ENCODE data around the gene SLK.

SLK gene

DNA sequence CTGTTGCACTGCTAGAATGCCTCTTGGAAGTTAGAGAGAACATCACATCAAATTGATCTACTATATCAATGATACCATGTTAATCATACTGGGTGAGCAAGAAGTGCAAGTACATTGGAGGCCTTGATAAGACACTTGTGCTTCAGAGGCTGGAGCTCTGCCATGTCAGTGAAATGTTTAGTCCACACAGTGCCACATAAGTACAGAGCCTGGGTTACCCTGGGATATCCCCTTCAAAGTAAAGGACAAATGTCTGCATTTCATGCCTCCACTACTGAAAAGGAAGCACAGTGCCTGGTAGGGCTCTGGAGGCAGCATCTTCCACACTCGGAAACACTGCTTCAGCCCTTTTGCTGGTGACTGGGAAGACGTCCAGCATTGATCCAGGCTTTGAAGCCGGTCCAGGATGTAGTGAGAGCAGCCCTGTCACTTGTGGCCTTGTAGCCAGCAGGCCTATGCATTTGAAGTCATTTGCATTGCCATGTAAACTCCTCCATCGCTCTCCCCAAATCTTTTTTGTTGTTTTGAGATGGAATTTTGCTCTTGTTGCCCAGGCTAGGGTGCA is 33.3 kb upstream of the SLK start:
- Histone ChIP-seq H3K36me3 (no peaks in the 10 kb centered on the region), H3K4me1 (no peaks in the 10 kb centered on the region), H3K4me3 (no peak overlapping the region), H3K9me3 (no peaks in the 10 kb centered on the region), H3K27ac (no peak overlapping the region), H3K27me3 (no peaks in the 10 kb centered on the region)
- intact Hi-C loops (cut with DNase I; ENCODE audit: low total_unique reads): no loop called here
- DNase-seq: no peak
- TF ChIP-seq, protein P1, sequence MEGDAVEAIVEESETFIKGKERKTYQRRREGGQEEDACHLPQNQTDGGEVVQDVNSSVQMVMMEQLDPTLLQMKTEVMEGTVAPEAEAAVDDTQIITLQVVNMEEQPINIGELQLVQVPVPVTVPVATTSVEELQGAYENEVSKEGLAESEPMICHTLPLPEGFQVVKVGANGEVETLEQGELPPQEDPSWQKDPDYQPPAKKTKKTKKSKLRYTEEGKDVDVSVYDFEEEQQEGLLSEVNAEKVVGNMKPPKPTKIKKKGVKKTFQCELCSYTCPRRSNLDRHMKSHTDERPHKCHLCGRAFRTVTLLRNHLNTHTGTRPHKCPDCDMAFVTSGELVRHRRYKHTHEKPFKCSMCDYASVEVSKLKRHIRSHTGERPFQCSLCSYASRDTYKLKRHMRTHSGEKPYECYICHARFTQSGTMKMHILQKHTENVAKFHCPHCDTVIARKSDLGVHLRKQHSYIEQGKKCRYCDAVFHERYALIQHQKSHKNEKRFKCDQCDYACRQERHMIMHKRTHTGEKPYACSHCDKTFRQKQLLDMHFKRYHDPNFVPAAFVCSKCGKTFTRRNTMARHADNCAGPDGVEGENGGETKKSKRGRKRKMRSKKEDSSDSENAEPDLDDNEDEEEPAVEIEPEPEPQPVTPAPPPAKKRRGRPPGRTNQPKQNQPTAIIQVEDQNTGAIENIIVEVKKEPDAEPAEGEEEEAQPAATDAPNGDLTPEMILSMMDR (IDR thresholded peaks at IDR 0.05): no peak

DNA sequence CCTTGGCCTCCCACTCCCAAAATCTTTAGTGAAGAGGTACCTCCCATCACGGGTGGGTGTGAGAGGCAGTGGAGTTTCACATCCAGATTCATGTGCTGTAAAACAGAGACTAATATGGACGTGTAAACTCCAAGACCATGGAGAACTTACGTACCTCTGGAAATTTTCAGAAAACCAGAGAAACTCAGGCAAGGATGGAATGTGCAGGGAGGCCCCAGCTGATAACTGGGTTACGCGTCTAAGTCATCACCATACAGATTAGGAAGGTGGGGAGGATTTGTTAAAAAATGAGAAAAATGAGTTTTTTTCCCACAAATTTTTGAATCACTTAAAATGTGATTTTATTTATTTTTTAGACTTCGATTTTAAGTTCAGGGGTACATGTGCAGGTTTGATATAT is 32.6 kb upstream of the SLK start:
- no peaks in the 10 kb centered on the region for H3K4me1 ChIP-seq
- H3K27me3 ChIP-seq: no peaks in the 10 kb centered on the region
- H3K36me3 ChIP-seq: no peaks in the 10 kb centered on the region
- H3K4me3 ChIP-seq: no peak overlapping the region
- no peaks in the 10 kb centered on the region for H3K9me3 ChIP-seq
- no peak overlapping the region for H3K27ac ChIP-seq
- intact Hi-C loops (cut with DNase I; ENCODE audit: low total_unique reads): no loop called here
- TF ChIP-seq, protein P1 (IDR thresholded peaks at IDR 0.05): no peak
- DNase-seq: no peak

DNA sequence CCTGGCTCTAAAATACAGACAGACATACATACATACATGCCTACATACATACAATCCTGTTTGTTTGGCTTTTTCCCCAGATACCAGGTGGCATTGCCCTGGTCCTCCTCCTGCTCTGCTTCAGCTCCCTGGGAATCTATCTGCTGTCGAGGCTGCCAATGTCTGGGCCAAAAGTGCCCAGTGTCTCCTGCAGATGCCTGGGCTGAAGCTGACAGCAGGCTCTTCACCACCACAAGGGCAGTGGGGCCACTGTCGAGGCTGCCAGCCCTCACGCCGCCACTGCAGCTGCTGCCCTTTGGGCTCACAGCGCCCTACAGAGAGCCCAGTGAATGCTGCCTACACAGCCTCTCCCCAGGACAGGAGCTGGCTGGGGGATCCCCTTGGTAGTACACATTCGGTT is 30.9 kb upstream of the SLK start:
- intact Hi-C loops (cut with DNase I; ENCODE audit: low total_unique reads): no loop called here
- Histone ChIP-seq H3K9me3 (no peaks in the 10 kb centered on the region), H3K36me3 (no peaks in the 10 kb centered on the region), H3K4me1 (no peaks in the 10 kb centered on the region), H3K27me3 (no peaks in the 10 kb centered on the region), H3K4me3 (no peak overlapping the region), H3K27ac (no peak overlapping the region)
- TF ChIP-seq, protein P1 (IDR thresholded peaks at IDR 0.05): no peak
- no peak for DNase-seq

DNA sequence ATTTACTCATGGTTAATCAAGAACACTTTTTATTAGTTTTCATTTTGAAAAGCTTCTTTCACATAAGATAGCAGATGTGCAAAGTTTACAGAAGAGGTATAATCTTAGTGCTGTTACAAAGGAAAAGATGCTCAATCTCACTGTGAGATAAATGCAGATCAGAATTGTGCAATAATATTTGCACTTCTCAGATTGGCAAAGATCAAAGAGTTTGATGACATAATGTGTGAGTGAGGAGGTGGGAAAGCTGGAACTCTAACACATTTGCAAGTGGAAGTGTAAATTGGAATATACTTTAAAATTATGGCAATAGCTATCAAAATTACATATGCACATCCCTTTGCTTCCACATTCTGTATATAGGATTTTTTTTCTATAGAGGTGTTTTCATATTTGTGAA is 27.4 kb upstream of the SLK start:
- intact Hi-C loops (cut with DNase I; ENCODE audit: low total_unique reads): no loop called here
- Histone ChIP-seq H3K36me3 (no peaks in the 10 kb centered on the region), H3K27ac (no peak overlapping the region), H3K4me1 (no peaks in the 10 kb centered on the region), H3K27me3 (no peaks in the 10 kb centered on the region), H3K4me3 (no peak overlapping the region), H3K9me3 (no peaks in the 10 kb centered on the region)
- TF ChIP-seq, protein P1 (IDR thresholded peaks at IDR 0.05): no peak
- no peak for DNase-seq

DNA sequence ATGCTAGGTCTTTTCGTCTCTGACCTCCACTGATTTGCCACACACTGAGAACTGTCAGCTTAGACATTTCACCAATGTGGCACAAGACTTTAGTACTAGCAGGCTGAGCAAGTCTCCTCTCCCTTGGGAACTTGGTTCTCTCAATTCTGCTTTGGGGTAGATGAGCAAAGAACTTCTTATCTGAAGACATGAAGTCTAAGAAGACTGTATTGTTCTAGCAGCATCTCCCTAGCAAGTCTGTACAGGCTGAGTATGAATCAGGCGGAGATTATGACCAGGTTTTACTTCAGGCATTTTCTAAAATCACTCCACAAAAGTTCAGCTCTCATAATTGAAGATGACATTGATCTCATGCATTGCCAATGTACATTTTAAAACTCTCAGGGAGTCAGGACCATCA is 25.1 kb upstream of the SLK start:
- no peaks in the 10 kb centered on the region for H3K4me1 ChIP-seq
- TF ChIP-seq, protein P1 (IDR thresholded peaks at IDR 0.05): no peak
- no peak overlapping the region for H3K27ac ChIP-seq
- no peak for DNase-seq
- H3K36me3 ChIP-seq: no peaks in the 10 kb centered on the region
- no peaks in the 10 kb centered on the region for H3K9me3 ChIP-seq
- no peak overlapping the region for H3K4me3 ChIP-seq
- peaks cover 0 to 9% of the 10 kb centered on the region in 2 donors for H3K27me3 ChIP-seq
- intact Hi-C loops (cut with DNase I; ENCODE audit: low total_unique reads): no loop called here

DNA sequence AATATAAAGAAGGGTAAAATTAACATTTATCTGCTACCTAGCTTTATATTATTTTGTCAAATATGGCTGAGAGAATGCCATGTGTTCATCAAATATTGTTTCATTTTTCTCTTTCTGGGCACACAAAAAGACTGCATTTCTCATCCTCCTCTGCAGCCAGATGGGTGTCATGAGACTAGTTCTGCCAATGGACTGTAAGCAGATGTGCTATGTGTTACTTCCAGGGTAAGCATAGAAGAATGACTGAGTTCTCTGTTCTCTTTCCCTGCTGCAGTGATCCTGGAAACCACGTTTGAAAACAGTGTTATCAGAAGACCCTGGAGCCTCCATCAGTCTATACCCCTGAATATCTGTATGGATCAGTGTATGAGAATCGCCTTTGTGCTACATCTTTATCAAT is 24.1 kb upstream of the SLK start:
- Histone ChIP-seq H3K27me3 (peaks cover 0 to 9% of the 10 kb centered on the region in 2 donors), H3K27ac (no peak overlapping the region), H3K4me1 (no peaks in the 10 kb centered on the region), H3K36me3 (no peaks in the 10 kb centered on the region), H3K9me3 (no peaks in the 10 kb centered on the region), H3K4me3 (no peak overlapping the region)
- DNase-seq: no peak
- TF ChIP-seq, protein P1 (IDR thresholded peaks at IDR 0.05): no peak
- intact Hi-C loops (cut with DNase I; ENCODE audit: low total_unique reads): no loop called here
